Endodermal cell (in vitro differentiated cells): Measurements from ENCODE around the gene TBL1XR1. TPM values are rescaled to one million over a fixed set of nuclear protein-coding genes. Genes with fewer than 3 reads are reported as not detected.

Experiments
- DNase-seq: peaks from one replicate; pipeline ENCODE4 v3.0.0-alpha.2; 2017
- H3K27ac ChIP-seq: 2 replicates; pipeline ENCODE4 v1.5.1; 2013; ENCODE audit warnings: mild to moderate bottlenecking, low read depth, low read length, moderate library complexity
- H3K27me3 ChIP-seq: 2 replicates; pipeline ENCODE4 v1.6.1; 2013; ENCODE audit warnings: mild to moderate bottlenecking, low read length, moderate library complexity; ENCODE audit not compliant: insufficient read depth, control insufficient read depth, poor library complexity, severe bottlenecking
- H3K36me3 ChIP-seq: 2 replicates; pipeline ENCODE4 v1.7.0; 2013; ENCODE audit warnings: mild to moderate bottlenecking, low read length, moderate library complexity; ENCODE audit not compliant: control insufficient read depth, insufficient read depth
- H3K4me1 ChIP-seq: one replicate; pipeline ENCODE4 v1.7.0; 2013; ENCODE audit warnings: low read length; ENCODE audit not compliant: control insufficient read depth, insufficient read depth
- H3K4me3 ChIP-seq: 2 replicates; pipeline ENCODE4 v1.5.1; 2013; ENCODE audit warnings: mild to moderate bottlenecking, low read length, moderate library complexity
- H3K9ac ChIP-seq: 2 replicates; pipeline ENCODE4 v1.6.1; 2013; ENCODE audit warnings: mild to moderate bottlenecking, low read length, moderate library complexity; ENCODE audit not compliant: poor library complexity, severe bottlenecking; ENCODE audit errors: extremely low read depth
- H3K9me3 ChIP-seq: 2 replicates; pipeline ENCODE4 v1.6.1; 2013; ENCODE audit warnings: mild to moderate bottlenecking, low read length, moderate library complexity; ENCODE audit not compliant: control insufficient read depth
- H3K27ac Mint-ChIP-seq: 2 replicates; pipeline ENCODE4 v1.8.0; 2020; ENCODE audit warnings: mixed read lengths
- H3K27me3 Mint-ChIP-seq: 2 replicates; pipeline ENCODE4 v1.8.0; 2021; ENCODE audit warnings: mild to moderate bottlenecking, mixed read lengths; ENCODE audit not compliant: insufficient read depth
- H3K36me3 Mint-ChIP-seq: 2 replicates; pipeline ENCODE4 v1.8.0; 2020; ENCODE audit warnings: low read depth, mixed read lengths
- H3K4me1 Mint-ChIP-seq: 2 replicates; pipeline ENCODE4 v1.8.0; 2020; ENCODE audit warnings: mixed read lengths
- H3K4me3 Mint-ChIP-seq: 2 replicates; pipeline ENCODE4 v1.8.0; 2020; ENCODE audit warnings: mild to moderate bottlenecking, moderate library complexity, mixed read lengths
- H3K9me3 Mint-ChIP-seq: 2 replicates; pipeline ENCODE4 v1.8.0; 2020; ENCODE audit warnings: mild to moderate bottlenecking, mixed read lengths
- CTCF ChIP-seq: fragments of 200-600 bp; sonication (generic); conservative IDR thresholded peaks from 2 replicates; pipeline ENCODE4 v1.5.0; 2021; ENCODE audit warnings: antibody characterized with exemption, mild to moderate bottlenecking
- WGBS, 2 experiments: methylation state at CpG; one replicate each; pipeline versions ENCODE4 v1.1.5 to v1.1.7; 2013; ENCODE audit warnings: missing lambda C conversion rate in 2 of 2, mixed read lengths in 1 of 2; ENCODE audit not compliant: insufficient coverage in 1 of 2, insufficient read length in 1 of 2; 5-methylcytosine and 5-hydroxymethylcytosine counted together
- total RNA-seq, 2 donors: library from RNA; stranded (reverse); fragmentation: NEBNext Ultra II Directional in 1 of 2; extraction: Animal tissue kit (Norgen Biotek cat#: 25700) in 1 of 2; gene quantifications; 2 replicates in 1 of 2; 3 replicates in 1 of 2; pipeline ENCODE4 v1.2.1, GENCODE V29; 2021

Gene TBL1XR1
- total RNA-seq, 2 donors from 2014 or later: 235 to 273 TPM

GRCh38 chr3:177210744-177211502, 13.6 kb upstream of the TBL1XR1 start:
- Histone ChIP-seq H3K4me1 (peaks cover 6% of the 10 kb centered on the region), H3K4me3 (no peak overlapping the region), H3K9me3 (no peaks in the 10 kb centered on the region), H3K9ac (no peak overlapping the region), H3K27ac (no peak overlapping the region), H3K36me3 (no peaks in the 10 kb centered on the region), H3K27me3 (no peaks in the 10 kb centered on the region)
- no peak for TF ChIP-seq CTCF
- peaks cover 18% of the 10 kb centered on the region for H3K4me1 Mint-ChIP-seq
- no peak overlapping the region for H3K27ac Mint-ChIP-seq
- no peaks in the 10 kb centered on the region for H3K27me3 Mint-ChIP-seq
- no peaks in the 10 kb centered on the region for H3K36me3 Mint-ChIP-seq
- WGBS, 2 experiments: 93 to 95% methylated on average over 4 to 11 of the region's 11 CpGs
- H3K4me3 Mint-ChIP-seq: no peak overlapping the region
- DNase-seq: no peak
- H3K9me3 Mint-ChIP-seq: peaks cover 5% of the 10 kb centered on the region

GRCh38 chr3:177209509-177209908, 12.2 kb upstream of the TBL1XR1 start:
- no peak for DNase-seq

GRCh38 chr3:177208781-177209180, 11.5 kb upstream of the TBL1XR1 start:
- Mint-ChIP-seq H3K27me3 (no peaks in the 10 kb centered on the region), H3K9me3 (peaks cover 15% of the 10 kb centered on the region), H3K36me3 (no peaks in the 10 kb centered on the region), H3K4me1 (peaks cover 16% of the 10 kb centered on the region), H3K27ac (peak overlapping the region; percentile 45), H3K4me3 (no peak overlapping the region)
- Histone ChIP-seq H3K4me3 (no peak overlapping the region), H3K27ac (no peak overlapping the region), H3K9me3 (peaks cover 10% of the 10 kb centered on the region), H3K36me3 (no peaks in the 10 kb centered on the region), H3K4me1 (peaks cover 6% of the 10 kb centered on the region), H3K9ac (no peak overlapping the region), H3K27me3 (no peaks in the 10 kb centered on the region)
- DNase-seq: no peak
- WGBS, 2 experiments: 89 to 100% methylated on average over 1 to 3 of the region's 3 CpGs
- no peak for TF ChIP-seq CTCF

More at GRCh38 chr3:177209509-177209908, 12.2 kb upstream of the TBL1XR1 start:
- no peak overlapping the region for H3K27ac Mint-ChIP-seq
- no peak overlapping the region for H3K27ac ChIP-seq
- no peak overlapping the region for H3K4me3 Mint-ChIP-seq
- no peaks in the 10 kb centered on the region for H3K36me3 ChIP-seq
- WGBS, 2 experiments: 94 to 98% methylated on average over 4 to 5 of the region's 5 CpGs
- H3K9me3 Mint-ChIP-seq: peaks cover 10% of the 10 kb centered on the region
- peaks cover 3% of the 10 kb centered on the region for H3K9me3 ChIP-seq
- no peak for TF ChIP-seq CTCF
- H3K4me1 ChIP-seq: peaks cover 6% of the 10 kb centered on the region
- no peaks in the 10 kb centered on the region for H3K27me3 Mint-ChIP-seq
- H3K36me3 Mint-ChIP-seq: no peaks in the 10 kb centered on the region
- peaks cover 18% of the 10 kb centered on the region for H3K4me1 Mint-ChIP-seq
- no peak overlapping the region for H3K9ac ChIP-seq
- no peak overlapping the region for H3K4me3 ChIP-seq
- H3K27me3 ChIP-seq: no peaks in the 10 kb centered on the region
